ENCODE results near the gene NAPB.

NAPB gene

DNA sequence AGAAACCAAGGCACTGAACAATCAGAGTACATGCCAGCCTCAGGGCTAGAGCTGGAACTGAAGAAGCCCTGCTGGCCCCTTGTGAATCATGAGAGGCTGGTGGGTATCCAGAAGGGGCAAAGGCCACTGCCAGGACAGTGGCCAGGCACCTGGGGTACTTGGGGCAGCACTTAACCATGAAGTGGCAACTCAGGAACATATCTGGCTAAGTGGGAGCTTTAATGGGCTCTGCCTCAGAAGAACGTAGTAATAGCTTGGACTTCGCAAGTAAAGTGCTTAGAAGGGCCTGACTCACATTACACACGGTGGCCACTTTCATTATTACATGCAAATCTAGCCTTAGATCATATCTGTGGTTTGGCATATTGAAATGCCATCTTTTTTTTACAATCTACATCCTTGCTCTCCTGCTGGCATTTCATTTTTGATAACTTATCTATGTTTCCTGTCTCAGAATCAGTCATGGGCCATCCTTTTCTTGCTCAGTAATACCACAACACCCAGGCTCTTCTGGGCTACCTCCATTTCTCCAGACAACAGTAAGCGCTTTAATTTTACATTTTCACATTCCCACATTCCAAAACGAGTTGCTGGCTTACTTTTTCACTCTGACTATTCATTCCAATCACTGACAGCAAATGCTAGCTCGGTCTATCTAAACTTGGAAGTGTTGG lies 21.6 kb downstream of the NAPB start:
- Histone ChIP-seq H3K4me2 (ENCODE audit: low read length) (no peak overlapping the region), H3F3A (ENCODE audit: insufficient read depth, low read length) (no peaks in the 10 kb centered on the region), H3K4me3 (ENCODE audit: low read depth, low read length, poor library complexity, severe bottlenecking) (no peak overlapping the region), H3K9me3 (ENCODE audit: low read length) (no peaks in the 10 kb centered on the region), H3K79me2 (ENCODE audit: insufficient read depth, low read length) (peaks cover 18% of the 10 kb centered on the region), H4K20me1 (ENCODE audit: insufficient read depth, low read length) (no peaks in the 10 kb centered on the region), H3K9ac (ENCODE audit: low read length) (no peak overlapping the region), H3K36me3 (ENCODE audit: insufficient read depth, low read length) (peaks cover 43% of the 10 kb centered on the region), H2AFZ (ENCODE audit: low read length) (no peak overlapping the region), H3K4me1 (ENCODE audit: insufficient read depth, low read length, severe bottlenecking) (no peaks in the 10 kb centered on the region), H3K27ac (ENCODE audit: low read depth, low read length, poor library complexity, severe bottlenecking) (no peak overlapping the region), H3K9me2 (ENCODE audit: low read depth, low read length) (no peaks in the 10 kb centered on the region), H3K27me3 (ENCODE audit: insufficient read depth, low read length) (no peaks in the 10 kb centered on the region)
- TF ChIP-seq EZH2 (IDR thresholded peaks at IDR 0.05; ENCODE audit: borderline replicate concordance, low read length): no peak
- TF ChIP-seq, protein P1, sequence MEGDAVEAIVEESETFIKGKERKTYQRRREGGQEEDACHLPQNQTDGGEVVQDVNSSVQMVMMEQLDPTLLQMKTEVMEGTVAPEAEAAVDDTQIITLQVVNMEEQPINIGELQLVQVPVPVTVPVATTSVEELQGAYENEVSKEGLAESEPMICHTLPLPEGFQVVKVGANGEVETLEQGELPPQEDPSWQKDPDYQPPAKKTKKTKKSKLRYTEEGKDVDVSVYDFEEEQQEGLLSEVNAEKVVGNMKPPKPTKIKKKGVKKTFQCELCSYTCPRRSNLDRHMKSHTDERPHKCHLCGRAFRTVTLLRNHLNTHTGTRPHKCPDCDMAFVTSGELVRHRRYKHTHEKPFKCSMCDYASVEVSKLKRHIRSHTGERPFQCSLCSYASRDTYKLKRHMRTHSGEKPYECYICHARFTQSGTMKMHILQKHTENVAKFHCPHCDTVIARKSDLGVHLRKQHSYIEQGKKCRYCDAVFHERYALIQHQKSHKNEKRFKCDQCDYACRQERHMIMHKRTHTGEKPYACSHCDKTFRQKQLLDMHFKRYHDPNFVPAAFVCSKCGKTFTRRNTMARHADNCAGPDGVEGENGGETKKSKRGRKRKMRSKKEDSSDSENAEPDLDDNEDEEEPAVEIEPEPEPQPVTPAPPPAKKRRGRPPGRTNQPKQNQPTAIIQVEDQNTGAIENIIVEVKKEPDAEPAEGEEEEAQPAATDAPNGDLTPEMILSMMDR (IDR thresholded peaks at IDR 0.05; ENCODE audit: low read length): no peak

DNA sequence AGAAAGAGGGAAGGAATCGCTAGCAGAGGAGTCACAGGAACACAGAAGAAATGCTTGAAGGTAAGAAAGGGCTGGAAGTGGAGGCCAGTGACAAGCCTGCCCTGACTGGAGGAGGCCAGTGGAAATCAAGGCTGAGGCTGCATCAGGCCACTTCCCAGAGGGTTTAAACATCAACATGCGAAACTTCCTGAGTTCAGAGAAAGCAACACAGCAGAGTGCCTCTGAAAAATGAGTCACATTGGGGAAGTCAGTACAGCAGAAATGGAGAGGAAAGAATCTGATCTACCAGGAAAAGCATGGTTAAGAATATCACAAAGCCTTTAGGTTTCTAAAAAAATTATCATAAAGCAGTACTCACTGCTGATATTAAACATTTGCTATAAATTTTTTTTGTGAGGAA lies 23.3 kb downstream of the NAPB start:
- no peak overlapping the region for H3K4me3 ChIP-seq (ENCODE audit: low read depth, low read length, poor library complexity, severe bottlenecking)
- no peaks in the 10 kb centered on the region for H3K27me3 ChIP-seq (ENCODE audit: insufficient read depth, low read length)
- no peak overlapping the region for H3K4me2 ChIP-seq (ENCODE audit: low read length)
- peaks cover 58% of the 10 kb centered on the region for H3K36me3 ChIP-seq (ENCODE audit: insufficient read depth, low read length)
- H3K4me1 ChIP-seq (ENCODE audit: insufficient read depth, low read length, severe bottlenecking): no peaks in the 10 kb centered on the region
- H3F3A ChIP-seq (ENCODE audit: insufficient read depth, low read length): no peaks in the 10 kb centered on the region
- no peaks in the 10 kb centered on the region for H3K9me3 ChIP-seq (ENCODE audit: low read length)
- H3K27ac ChIP-seq (ENCODE audit: low read depth, low read length, poor library complexity, severe bottlenecking): no peak overlapping the region
- H3K9me2 ChIP-seq (ENCODE audit: low read depth, low read length): no peaks in the 10 kb centered on the region
- H2AFZ ChIP-seq (ENCODE audit: low read length): no peak overlapping the region
- H3K79me2 ChIP-seq (ENCODE audit: insufficient read depth, low read length): peaks cover 9% of the 10 kb centered on the region
- H3K9ac ChIP-seq (ENCODE audit: low read length): no peak overlapping the region
- no peaks in the 10 kb centered on the region for H4K20me1 ChIP-seq (ENCODE audit: insufficient read depth, low read length)
- TF ChIP-seq EZH2 (IDR thresholded peaks at IDR 0.05; ENCODE audit: borderline replicate concordance, low read length): no peak
- TF ChIP-seq, protein P1 (IDR thresholded peaks at IDR 0.05; ENCODE audit: low read length): no peak

DNA sequence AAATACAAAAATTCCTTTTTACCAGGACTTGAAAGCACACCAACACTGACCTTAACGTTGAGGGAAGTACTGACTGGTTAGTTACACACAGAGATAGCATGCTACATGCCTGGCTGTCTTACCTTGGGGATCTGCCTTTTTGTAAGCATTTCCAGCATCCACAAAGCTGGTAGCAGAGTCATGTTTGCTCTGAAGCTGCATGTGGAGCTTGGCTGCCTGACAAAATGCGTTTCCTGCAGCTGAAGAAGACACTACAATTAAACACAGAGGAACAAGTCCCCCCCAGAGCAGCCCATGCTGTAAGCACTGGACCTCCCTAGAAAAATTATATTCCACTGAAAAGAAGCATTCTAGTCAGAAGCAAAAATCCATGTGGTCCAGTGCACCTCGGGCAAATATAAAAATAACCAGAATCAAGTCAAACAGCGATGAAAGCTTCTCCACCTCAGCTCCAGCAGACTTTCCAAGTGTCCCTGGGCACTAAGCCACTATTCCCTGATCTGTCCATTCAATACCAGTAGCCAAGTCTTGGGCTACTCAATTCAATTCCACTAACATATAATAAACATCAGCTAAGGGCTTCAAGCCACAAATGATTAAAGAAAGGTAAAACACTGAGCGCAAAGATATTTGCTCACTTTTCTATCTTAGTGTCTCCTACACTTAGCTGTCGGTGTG lies 24.2 kb downstream of the NAPB start:
- Histone ChIP-seq H3K9me3 (ENCODE audit: low read length) (no peaks in the 10 kb centered on the region), H3K9me2 (ENCODE audit: low read depth, low read length) (no peaks in the 10 kb centered on the region), H3K79me2 (ENCODE audit: insufficient read depth, low read length) (peaks cover 4% of the 10 kb centered on the region; the same call in 1 of the 2 replicates), H3K9ac (ENCODE audit: low read length) (no peak overlapping the region), H3K27ac (ENCODE audit: low read depth, low read length, poor library complexity, severe bottlenecking) (no peak overlapping the region), H3K4me1 (ENCODE audit: insufficient read depth, low read length, severe bottlenecking) (peaks cover 7% of the 10 kb centered on the region), H3K27me3 (ENCODE audit: insufficient read depth, low read length) (no peaks in the 10 kb centered on the region), H3K4me2 (ENCODE audit: low read length) (no peak overlapping the region), H3K36me3 (ENCODE audit: insufficient read depth, low read length) (peaks cover 54% of the 10 kb centered on the region), H3K4me3 (ENCODE audit: low read depth, low read length, poor library complexity, severe bottlenecking) (no peak overlapping the region), H4K20me1 (ENCODE audit: insufficient read depth, low read length) (no peaks in the 10 kb centered on the region), H3F3A (ENCODE audit: insufficient read depth, low read length) (no peaks in the 10 kb centered on the region), H2AFZ (ENCODE audit: low read length) (no peak overlapping the region)
- TF ChIP-seq, protein P1 (IDR thresholded peaks at IDR 0.05; ENCODE audit: low read length): no peak
- no peak for TF ChIP-seq EZH2 (IDR thresholded peaks at IDR 0.05; ENCODE audit: borderline replicate concordance, low read length)
